Panc1 (cell line): Measurements from ENCODE around the gene TAF4B. TPM values are rescaled to one million over a fixed set of nuclear protein-coding genes. Genes with fewer than 3 reads are reported as not detected.

ENCODE experiments used
- ATAC-seq: fragments of 200-7000 bp; cut with Tn5 transposase; 2 replicates; pipeline ENCODE4 v1.9.1; 2020; ENCODE audit warnings: mild to moderate bottlenecking, moderate library complexity
- BruUV-seq: library from RNA; stranded (reverse); fragments of 400-500 nt; replicated peaks from 2 replicates; lab custom pipeline; 2021; lab: Mats Ljungman, UMichigan
- CTCF ChIA-PET: fragments of 300-600 bp; sonication (Branson Sonifier 250); formaldehyde crosslinking; loops from one replicate; lab custom pipeline; 2022; ENCODE audit warnings: antibody characterized with exemption; lab: Charles Lee
- POLR2A ChIA-PET: fragments of 300-600 bp; sonication (Branson Sonifier 250); formaldehyde crosslinking; loops from one replicate; lab custom pipeline; 2022; ENCODE audit warnings: antibody characterized with exemption; lab: Charles Lee
- DNase-seq: peaks from one replicate; pipeline ENCODE4 v3.0.0-alpha.2; 2010; ENCODE audit warnings: low read depth, low spot score
- H3K27ac ChIP-seq: 2 replicates; pipeline ENCODE4 v1.5.1; 2011; ENCODE audit warnings: mild to moderate bottlenecking, low read length, inconsistent platforms
- H3K27me3 ChIP-seq: fragments of 200-500 bp; sonication (Bioruptor generic); 2 replicates; pipeline ENCODE4 v1.6.0; 2014; ENCODE audit warnings: low read length, inconsistent platforms; ENCODE audit not compliant: control insufficient read depth, insufficient read depth
- H3K36me3 ChIP-seq: fragments of 200-500 bp; sonication (Bioruptor generic); 2 replicates; pipeline ENCODE4 v1.5.1; 2014; ENCODE audit warnings: inconsistent platforms, mild to moderate bottlenecking, low read length, moderate library complexity; ENCODE audit not compliant: control insufficient read depth, insufficient read depth
- H3K4me1 ChIP-seq: 2 replicates; pipeline ENCODE4 v1.5.1; 2011; ENCODE audit warnings: inconsistent platforms, mild to moderate bottlenecking, low read length, moderate library complexity; ENCODE audit not compliant: control insufficient read depth, insufficient read depth
- H3K4me3 ChIP-seq, 2 experiments: 2 replicates each; pipeline ENCODE4 v1.5.1; 2011 to 2012; ENCODE audit warnings: low read depth in 2 of 2, low read length in 2 of 2, mild to moderate bottlenecking in 2 of 2, inconsistent platforms in 1 of 2, moderate library complexity in 1 of 2
- H3K9me3 ChIP-seq: fragments of 200-500 bp; sonication (Bioruptor generic); 2 replicates; pipeline ENCODE4 v1.5.1; 2014; ENCODE audit warnings: low read depth, mild to moderate bottlenecking, inconsistent platforms, low read length, moderate library complexity; ENCODE audit not compliant: control insufficient read depth, insufficient read depth
- POLR2AphosphoS5 ChIP-seq: IDR thresholded peaks from 2 replicates; pipeline ENCODE4 v1.6.1; 2012; ENCODE audit warnings: mild to moderate bottlenecking, low read depth, low read length, moderate library complexity
- SIN3A ChIP-seq: IDR thresholded peaks from 2 replicates; pipeline ENCODE4 v1.6.1; 2012; ENCODE audit warnings: low read depth, mild to moderate bottlenecking, low read length, moderate library complexity, borderline replicate concordance; ENCODE audit not compliant: insufficient read depth
- TCF7L2 ChIP-seq: IDR thresholded peaks from 2 replicates; pipeline ENCODE4 v1.6.1; 2011; ENCODE audit warnings: mild to moderate bottlenecking, low read depth, low read length, inconsistent platforms
- in situ Hi-C: cut with HindIII; loops from 2 replicates; pipeline ENCODE4 v1.10.0; 2016; ENCODE audit warnings: low sequenced_read_pairs, low pct_unique_long_range_greater_than_20kb
- intact Hi-C: fragments of 100-400 bp; cut with micrococcal nuclease; formaldehyde crosslinking; loops from one replicate; pipeline ENCODE4 v1.10.0; 2022; ENCODE audit not compliant: unreplicated experiment
- total RNA-seq: library from RNA; stranded (reverse); gene quantifications from one replicate; pipeline ENCODE4 v1.2.1, GENCODE V29; 2021; ENCODE audit not compliant: unreplicated experiment
- TF ChIP-seq, protein P1 (sequence below), 2 experiments: IDR thresholded peaks; 2 replicates each; pipeline ENCODE4 v1.6.1; 2011 to 2012; ENCODE audit warnings: low read depth in 2 of 2, control low read depth in 1 of 2, low read length in 1 of 2, mild to moderate bottlenecking in 1 of 2, moderate library complexity in 1 of 2; ENCODE audit not compliant: insufficient read depth in 1 of 2
- TF ChIP-seq, protein P2 (sequence below): fragments of 450-650 bp; IDR thresholded peaks from 2 replicates; pipeline ENCODE4 v1.5.1; 2017; ENCODE audit warnings: mild to moderate bottlenecking

Gene TAF4B
- total RNA-seq, 1 experiment from 2014 or later = 8.0 TPM

DNA sequence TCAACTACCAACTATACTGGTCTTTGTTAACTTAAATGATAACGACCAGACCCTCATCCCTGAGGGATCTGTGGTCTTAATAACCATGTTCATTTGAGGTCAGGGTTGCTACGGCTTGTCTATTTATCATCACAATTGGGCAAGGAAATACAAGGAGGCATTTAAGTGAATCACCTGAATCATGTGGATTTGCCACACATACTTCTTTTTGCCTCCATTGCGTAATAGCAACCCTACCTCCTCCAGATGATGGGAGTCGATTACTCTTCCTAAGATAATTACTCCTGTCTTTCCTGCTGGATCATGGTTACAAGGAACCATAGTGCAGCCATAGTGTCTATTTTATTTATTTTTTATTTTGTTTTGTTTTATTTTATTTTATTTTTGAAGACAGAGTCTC lies 42.2 kb downstream of the TAF4B start:
- ChIA-PET POLR2A (no interaction called here), CTCF (no interaction called here)
- in situ Hi-C loops = no loop called here
- no peak overlapping the region for H3K4me3 ChIP-seq
- H3K36me3 ChIP-seq = no peaks in the 10 kb centered on the region
- DNase-seq = no peak
- no peaks in the 10 kb centered on the region for H3K27me3 ChIP-seq
- no TSS peak for BruUV-seq
- no peaks in the 10 kb centered on the region for H3K9me3 ChIP-seq
- TF ChIP-seq POLR2AphosphoS5 = no peak
- no peak for TF ChIP-seq TCF7L2
- TF ChIP-seq, protein P1, sequence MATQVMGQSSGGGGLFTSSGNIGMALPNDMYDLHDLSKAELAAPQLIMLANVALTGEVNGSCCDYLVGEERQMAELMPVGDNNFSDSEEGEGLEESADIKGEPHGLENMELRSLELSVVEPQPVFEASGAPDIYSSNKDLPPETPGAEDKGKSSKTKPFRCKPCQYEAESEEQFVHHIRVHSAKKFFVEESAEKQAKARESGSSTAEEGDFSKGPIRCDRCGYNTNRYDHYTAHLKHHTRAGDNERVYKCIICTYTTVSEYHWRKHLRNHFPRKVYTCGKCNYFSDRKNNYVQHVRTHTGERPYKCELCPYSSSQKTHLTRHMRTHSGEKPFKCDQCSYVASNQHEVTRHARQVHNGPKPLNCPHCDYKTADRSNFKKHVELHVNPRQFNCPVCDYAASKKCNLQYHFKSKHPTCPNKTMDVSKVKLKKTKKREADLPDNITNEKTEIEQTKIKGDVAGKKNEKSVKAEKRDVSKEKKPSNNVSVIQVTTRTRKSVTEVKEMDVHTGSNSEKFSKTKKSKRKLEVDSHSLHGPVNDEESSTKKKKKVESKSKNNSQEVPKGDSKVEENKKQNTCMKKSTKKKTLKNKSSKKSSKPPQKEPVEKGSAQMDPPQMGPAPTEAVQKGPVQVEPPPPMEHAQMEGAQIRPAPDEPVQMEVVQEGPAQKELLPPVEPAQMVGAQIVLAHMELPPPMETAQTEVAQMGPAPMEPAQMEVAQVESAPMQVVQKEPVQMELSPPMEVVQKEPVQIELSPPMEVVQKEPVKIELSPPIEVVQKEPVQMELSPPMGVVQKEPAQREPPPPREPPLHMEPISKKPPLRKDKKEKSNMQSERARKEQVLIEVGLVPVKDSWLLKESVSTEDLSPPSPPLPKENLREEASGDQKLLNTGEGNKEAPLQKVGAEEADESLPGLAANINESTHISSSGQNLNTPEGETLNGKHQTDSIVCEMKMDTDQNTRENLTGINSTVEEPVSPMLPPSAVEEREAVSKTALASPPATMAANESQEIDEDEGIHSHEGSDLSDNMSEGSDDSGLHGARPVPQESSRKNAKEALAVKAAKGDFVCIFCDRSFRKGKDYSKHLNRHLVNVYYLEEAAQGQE (IDR thresholded peaks at IDR 0.05; ENCODE audit: insufficient read depth in 1 of 2, low read depth in 2 of 2, low read length in 1 of 2) = no peak
- no peak for TF ChIP-seq SIN3A
- TF ChIP-seq, protein P2, sequence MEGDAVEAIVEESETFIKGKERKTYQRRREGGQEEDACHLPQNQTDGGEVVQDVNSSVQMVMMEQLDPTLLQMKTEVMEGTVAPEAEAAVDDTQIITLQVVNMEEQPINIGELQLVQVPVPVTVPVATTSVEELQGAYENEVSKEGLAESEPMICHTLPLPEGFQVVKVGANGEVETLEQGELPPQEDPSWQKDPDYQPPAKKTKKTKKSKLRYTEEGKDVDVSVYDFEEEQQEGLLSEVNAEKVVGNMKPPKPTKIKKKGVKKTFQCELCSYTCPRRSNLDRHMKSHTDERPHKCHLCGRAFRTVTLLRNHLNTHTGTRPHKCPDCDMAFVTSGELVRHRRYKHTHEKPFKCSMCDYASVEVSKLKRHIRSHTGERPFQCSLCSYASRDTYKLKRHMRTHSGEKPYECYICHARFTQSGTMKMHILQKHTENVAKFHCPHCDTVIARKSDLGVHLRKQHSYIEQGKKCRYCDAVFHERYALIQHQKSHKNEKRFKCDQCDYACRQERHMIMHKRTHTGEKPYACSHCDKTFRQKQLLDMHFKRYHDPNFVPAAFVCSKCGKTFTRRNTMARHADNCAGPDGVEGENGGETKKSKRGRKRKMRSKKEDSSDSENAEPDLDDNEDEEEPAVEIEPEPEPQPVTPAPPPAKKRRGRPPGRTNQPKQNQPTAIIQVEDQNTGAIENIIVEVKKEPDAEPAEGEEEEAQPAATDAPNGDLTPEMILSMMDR = no peak
- no peak overlapping the region for H3K27ac ChIP-seq
- ATAC-seq = no peak
- intact Hi-C loops = no loop called here
- no peaks in the 10 kb centered on the region for H3K4me1 ChIP-seq

DNA sequence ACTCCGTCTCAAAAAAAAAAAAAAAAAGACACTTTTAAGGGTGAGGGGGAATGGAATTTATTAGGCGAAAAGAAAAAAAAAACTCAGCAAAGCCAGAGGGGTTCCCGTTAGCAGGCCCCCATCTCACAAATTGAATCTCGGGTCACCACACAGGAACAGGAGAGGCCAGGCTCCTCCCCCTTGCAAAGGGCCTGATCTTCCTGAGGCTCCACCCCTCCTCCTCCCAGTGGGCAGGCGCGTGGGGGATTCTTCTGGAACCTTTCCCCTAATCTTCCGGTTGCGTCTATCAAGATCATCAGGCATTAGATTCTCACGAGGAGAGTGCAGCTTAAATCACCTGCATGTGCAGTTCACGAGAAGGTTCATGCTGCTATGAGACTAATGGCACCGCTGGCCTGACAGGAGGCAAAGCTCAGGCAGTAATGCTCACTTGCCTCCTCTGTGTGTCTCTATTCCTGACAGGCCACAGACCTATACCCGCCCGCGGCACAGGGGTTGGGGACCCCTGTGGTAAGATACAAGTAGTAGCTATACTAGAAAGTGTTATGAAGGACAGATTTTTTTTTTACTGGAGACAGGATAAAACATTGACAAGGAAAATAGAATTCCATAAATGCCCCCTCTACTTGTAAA lies 45.8 kb downstream of the TAF4B start:
- Histone ChIP-seq H3K36me3 (no peaks in the 10 kb centered on the region), H3K27me3 (no peaks in the 10 kb centered on the region), H3K27ac (no peak overlapping the region), H3K4me1 (no peaks in the 10 kb centered on the region), H3K4me3 (no peak overlapping the region), H3K9me3 (no peaks in the 10 kb centered on the region)
- TF ChIP-seq SIN3A = no peak
- TF ChIP-seq, protein P2 = no peak
- TF ChIP-seq POLR2AphosphoS5 = no peak
- no peak for TF ChIP-seq TCF7L2
- TF ChIP-seq, protein P1 (IDR thresholded peaks at IDR 0.05; ENCODE audit: insufficient read depth in 1 of 2, low read depth in 2 of 2, low read length in 1 of 2) = no peak
- in situ Hi-C loops = no loop called here
- no peak for DNase-seq
- ChIA-PET POLR2A (interaction anchor here (0.5 kb wide), 1 partner anchor 12 kb away, joined by 3 read pairs; no protein-coding TSS in a partner anchor), CTCF (no interaction called here)
- intact Hi-C loops = no loop called here
- no peak for ATAC-seq
- no TSS peak for BruUV-seq
